ENCODE results near the gene DPEP2NB. TPM values are rescaled to one million over a fixed set of nuclear protein-coding genes. Genes with fewer than 3 reads are reported as not detected.
"Not testable (repeated sequence)": the region's sequence is repeated elsewhere in the genome, so short reads cannot be mapped to it uniquely, and the experiment has no call there.

The DPEP2NB gene
- total RNA-seq, 4 donors from 2014 or later, result not detected

GRCh38 chr16:68037841-68038597 lies 22.3 kb upstream of the DPEP2NB start:
- no peak for DNase-seq (ENCODE audit: low spot score in 2 of 2)
- no peak for TF ChIP-seq POLR2A (IDR thresholded peaks at IDR 0.05)
- no peak for TF ChIP-seq CTCF (IDR thresholded peaks at IDR 0.05)
- intact Hi-C loops (cut with DNase I; ENCODE audit: low total_unique reads), result no loop called here
- WGBS, 2 donors, result 92 to 93% methylated on average over 9 of the region's 9 CpGs
- H3K4me3 ChIP-seq (ENCODE audit: low read depth, poor library complexity, severe bottlenecking), result no peak overlapping the region

GRCh38 chr16:68035227-68035626 lies 19.5 kb upstream of the DPEP2NB start:
- no peak overlapping the region for H3K4me3 ChIP-seq (ENCODE audit: low read depth, poor library complexity, severe bottlenecking)
- DNase-seq (ENCODE audit: low spot score in 2 of 2), result no peak
- TF ChIP-seq POLR2A (IDR thresholded peaks at IDR 0.05), result no peak
- no peak for TF ChIP-seq CTCF (IDR thresholded peaks at IDR 0.05)
- intact Hi-C loops (cut with DNase I; ENCODE audit: low total_unique reads), result no loop called here
- WGBS, 2 donors, result 90 to 98% methylated on average over 2 of the region's 2 CpGs

- H3K4me3 ChIP-seq (ENCODE audit: low read depth, poor library complexity, severe bottlenecking), result no peak overlapping the region
- TF ChIP-seq CTCF (IDR thresholded peaks at IDR 0.05) (no peak), POLR2A (IDR thresholded peaks at IDR 0.05) (no peak)
- intact Hi-C loops (cut with DNase I; ENCODE audit: low total_unique reads), result no loop called here
- WGBS, 2 donors, result 95% methylated on average over 2 of the region's 2 CpGs
- no peak for DNase-seq (ENCODE audit: low spot score in 2 of 2)
Measured at GRCh38 chr16:68033101-68033500, 17.4 kb upstream of the DPEP2NB start.

GRCh38 chr16:68031951-68032350 lies 16.2 kb upstream of the DPEP2NB start:
- TF ChIP-seq POLR2A (IDR thresholded peaks at IDR 0.05) (no peak), CTCF (IDR thresholded peaks at IDR 0.05) (no peak)
- intact Hi-C loops (cut with DNase I; ENCODE audit: low total_unique reads), result no loop called here
- WGBS, 2 donors, result 63 to 73% methylated on average over 2 of the region's 2 CpGs
- no peak overlapping the region for H3K4me3 ChIP-seq (ENCODE audit: low read depth, poor library complexity, severe bottlenecking)
- no peak for DNase-seq (ENCODE audit: low spot score in 2 of 2)

- intact Hi-C loops (cut with DNase I; ENCODE audit: low total_unique reads); DNase-seq (ENCODE audit: low spot score in 2 of 2); H3K4me3 ChIP-seq (ENCODE audit: low read depth, poor library complexity, severe bottlenecking): not testable (repeated sequence)
- WGBS, 2 donors, result 56 to 64% methylated on average over 6 of the region's 6 CpGs
Measured at GRCh38 chr16:68030108-68030507, 14.4 kb upstream of the DPEP2NB start.

GRCh38 chr16:68028996-68029395 lies 13.3 kb upstream of the DPEP2NB start:
- TF ChIP-seq POLR2A (IDR thresholded peaks at IDR 0.05) (no peak), CTCF (IDR thresholded peaks at IDR 0.05) (no peak)
- intact Hi-C loops (cut with DNase I; ENCODE audit: low total_unique reads), result no loop called here
- 92 to 93% methylated on average over 3 of the region's 3 CpGs for WGBS, 2 donors
- H3K4me3 ChIP-seq (ENCODE audit: low read depth, poor library complexity, severe bottlenecking), result no peak overlapping the region
- no peak for DNase-seq (ENCODE audit: low spot score in 2 of 2)
